HG03108 (cell line): ENCODE data around the gene TAF11L11.
"Not testable (repeated sequence)": the region's sequence is repeated elsewhere in the genome, so short reads cannot be mapped to it uniquely, and the experiment has no call there.

Source experiments
- ATAC-seq: cut with Tn5 transposase; IDR thresholded peaks from one replicate; pipeline ENCODE4 v1.9.1; 2021; ENCODE audit warnings: moderate library complexity; ENCODE audit not compliant: unreplicated experiment

Gene TAF11L11

GRCh38 chr5:17603880-17604279 lies at the start of gene TAF11L11:
TAF11L11 (plus strand) TSS chr5:17604183.
- not testable (repeated sequence) for ATAC-seq

GRCh38 chr5:17585658-17586057 lies 18.3 kb upstream of the TAF11L11 start, which contains the start of gene TAF11L7:
TAF11L7 (minus strand) TSS chr5:17585758.
- ATAC-seq: not testable (repeated sequence)

DNA sequence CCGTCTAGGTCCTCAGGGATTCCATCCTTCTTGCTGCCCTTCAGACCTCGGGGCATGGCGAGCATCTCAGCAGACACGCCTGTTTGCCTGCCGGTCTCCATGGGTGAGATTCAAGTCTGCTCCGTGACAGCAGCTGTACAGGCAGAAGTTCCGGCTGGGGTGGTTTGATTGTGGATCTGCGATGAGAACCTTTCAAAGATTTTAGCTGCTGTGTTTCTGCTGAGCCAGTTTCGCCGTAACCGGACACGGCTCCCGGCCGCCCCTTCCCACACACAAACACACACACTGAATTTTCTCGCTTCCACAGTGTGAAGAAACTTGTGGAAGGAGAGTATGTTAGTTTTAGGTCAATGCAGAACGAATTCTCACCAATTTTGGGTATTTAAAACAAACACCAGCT lies 13.1 kb upstream of the TAF11L11 start, which contains the start of gene TAF11L8:
TSS of gene TAF11L8 (minus strand) at position 101 of the 400 bp plus-strand sequence.
- not testable (repeated sequence) for ATAC-seq

DNA sequence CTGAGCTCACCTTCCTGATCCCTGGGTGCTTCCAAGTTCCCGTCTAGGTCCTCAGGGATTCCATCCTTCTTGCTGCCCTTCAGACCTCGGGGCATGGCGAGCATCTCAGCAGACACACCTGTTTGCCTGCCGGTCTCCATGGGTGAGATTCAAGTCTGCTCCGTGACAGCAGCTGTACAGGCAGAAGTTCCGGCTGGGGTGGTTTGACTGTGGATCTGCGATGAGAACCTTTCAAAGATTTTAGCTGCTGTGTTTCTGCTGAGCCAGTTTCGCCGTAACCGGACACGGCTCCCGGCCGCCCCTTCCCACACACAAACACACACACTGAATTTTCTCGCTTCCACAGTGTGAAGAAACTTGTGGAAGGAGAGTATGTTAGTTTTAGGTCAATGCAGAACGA lies 9.7 kb upstream of the TAF11L11 start, which contains the start of gene TAF11L9:
TSS of gene TAF11L9 (minus strand) at position 140 of the 400 bp plus-strand sequence.
- not testable (repeated sequence) for ATAC-seq

- ATAC-seq: not testable (repeated sequence)
Observed at GRCh38 chr5:17597728-17598127, 6.3 kb upstream of the TAF11L11 start, which contains the start of gene TAF11L10. TAF11L10 (minus strand) TSS chr5:17597828.

- ATAC-seq: no peak
Observed at GRCh38 chr5:17604951-17605350, 968 bp downstream of the TAF11L11 start.

GRCh38 chr5:17607461-17607860 lies 3.5 kb downstream of the TAF11L11 start:
- not testable (repeated sequence) for ATAC-seq

DNA sequence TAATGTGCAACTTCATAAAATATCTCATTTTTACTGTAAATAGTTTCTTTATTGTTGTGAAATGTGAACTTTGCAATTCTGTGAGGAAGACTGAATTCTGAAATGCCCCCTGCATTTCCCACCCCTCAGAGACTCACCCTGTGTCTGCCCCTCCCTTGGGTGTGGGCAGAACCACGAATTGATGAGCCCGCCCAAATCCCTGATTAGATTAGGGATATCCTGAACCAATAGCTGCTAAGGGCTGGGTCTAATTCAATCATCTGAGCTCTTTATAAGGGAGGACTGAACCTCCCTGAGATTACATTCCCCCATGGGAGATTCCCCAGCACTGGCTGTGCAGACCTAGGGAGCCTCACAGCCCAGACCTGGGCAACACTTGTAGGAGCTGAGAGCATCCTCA lies 6.1 kb downstream of the TAF11L11 start, which contains the start of gene TAF11L12:
TSS of gene TAF11L12 (plus strand) at position 301 of the 400 bp plus-strand sequence.
- ATAC-seq: not testable (repeated sequence)

- no peak for ATAC-seq
Observed at GRCh38 chr5:17614872-17615605, 11.1 kb downstream of the TAF11L11 start.

DNA sequence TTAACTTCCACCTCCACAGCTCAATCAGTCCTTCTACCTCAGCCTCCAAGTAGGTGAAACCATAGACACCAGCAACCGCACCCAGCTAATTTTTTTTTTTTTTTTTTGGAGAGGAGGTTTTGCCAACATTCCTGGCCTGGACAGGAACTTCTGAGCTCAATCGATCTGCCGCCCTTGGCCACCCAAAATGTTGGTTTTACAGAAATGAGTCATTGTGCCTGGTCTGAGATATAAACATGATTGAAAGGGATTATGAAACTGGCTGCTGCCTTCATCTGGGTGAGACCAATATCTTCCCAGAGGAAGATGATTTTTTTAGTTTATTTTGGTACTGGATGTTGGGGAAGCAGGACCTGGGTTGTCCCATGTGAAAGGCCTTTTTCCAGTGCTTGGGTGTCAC lies 15.4 kb downstream of the TAF11L11 start:
- ATAC-seq: no peak

- ATAC-seq: no peak
Observed at GRCh38 chr5:17620627-17621026, 16.6 kb downstream of the TAF11L11 start.

DNA sequence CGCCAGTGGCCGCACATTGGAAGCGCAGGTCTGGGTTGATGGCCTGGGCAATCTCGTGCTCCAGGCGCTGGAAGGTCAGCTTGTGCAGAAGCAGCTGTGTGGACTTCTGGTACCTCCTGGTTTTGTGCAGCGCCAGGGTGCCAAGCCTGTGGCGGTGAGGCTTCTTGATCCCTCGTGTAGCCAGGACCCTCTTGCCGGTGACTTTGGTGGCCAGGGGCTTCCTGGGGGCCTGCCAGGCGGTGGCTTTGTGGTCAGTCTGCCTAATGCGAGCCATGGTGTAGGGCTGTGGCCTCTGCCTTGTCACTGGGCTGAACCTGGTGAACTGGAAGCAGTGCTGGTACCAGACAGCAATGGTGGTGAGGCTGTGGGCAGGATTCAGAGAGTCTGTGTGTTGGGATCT lies 21.7 kb downstream of the TAF11L11 start:
- no peak for ATAC-seq

DNA sequence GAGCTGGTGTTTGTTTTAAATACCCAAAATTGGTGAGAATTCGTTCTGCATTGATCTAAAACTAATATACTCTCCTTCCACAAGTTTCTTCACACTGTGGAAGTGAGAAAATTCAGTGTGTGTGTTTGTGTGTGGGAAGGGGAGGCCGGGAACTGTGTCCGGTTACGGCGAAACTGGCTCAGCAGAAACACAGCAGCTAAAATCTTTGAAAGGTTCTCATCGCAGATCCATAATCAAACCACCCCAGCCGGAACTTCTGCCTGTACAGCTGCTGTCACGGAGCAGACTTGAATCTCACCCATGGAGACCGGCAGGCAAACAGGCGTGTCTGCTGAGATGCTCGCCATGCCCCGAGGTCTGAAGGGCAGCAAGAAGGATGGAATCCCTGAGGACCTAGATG lies 27.8 kb downstream of the TAF11L11 start, which contains the start of gene TAF11L13:
TSS of gene TAF11L13 (plus strand) at position 301 of the 400 bp plus-strand sequence.
- not testable (repeated sequence) for ATAC-seq

- no peak for ATAC-seq
Observed at GRCh38 chr5:17634160-17634559, 30.2 kb downstream of the TAF11L11 start, which contains the start of gene TAF11L14. TAF11L14 (plus strand) TSS chr5:17634460.

GRCh38 chr5:17649232-17649631 lies 45.2 kb downstream of the TAF11L11 start:
- not testable (repeated sequence) for ATAC-seq

DNA sequence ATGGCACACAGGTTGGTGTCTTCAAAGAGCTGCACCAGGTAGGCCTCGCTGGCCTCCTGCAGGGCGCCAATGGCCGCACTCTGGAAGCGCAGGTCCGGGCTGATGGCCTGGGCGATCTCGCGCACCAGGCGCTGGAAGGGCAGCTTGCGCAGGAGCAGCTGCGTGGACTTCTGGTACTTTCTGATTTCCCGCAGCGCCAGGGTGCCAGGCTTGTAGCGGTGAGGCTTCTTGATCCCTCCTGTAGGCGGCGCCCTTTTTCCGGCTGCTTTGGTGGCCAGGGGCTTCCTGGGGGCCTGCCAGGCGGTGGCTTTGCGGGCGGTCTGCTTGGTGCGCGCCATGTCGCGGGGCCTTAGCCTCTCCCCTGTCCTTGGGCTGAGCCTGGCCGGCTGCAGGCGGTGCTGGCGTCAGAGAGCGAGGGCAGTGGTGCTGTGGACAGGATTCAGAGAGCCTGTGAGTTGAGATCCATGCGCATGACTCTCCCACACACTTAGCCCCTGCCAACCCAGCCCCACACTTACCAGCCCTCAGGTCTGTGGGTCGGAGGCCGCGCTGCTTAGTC lies 51.3 kb downstream of the TAF11L11 start:
- not testable (repeated sequence) for ATAC-seq
